HCT116 (cell line): ENCODE results near the gene FBXO40.

Experiments
- CBX3 ChIP-seq: IDR thresholded peaks from 2 replicates; pipeline ENCODE4 v1.6.1; 2012; ENCODE audit warnings: low read depth
- EZH2 ChIP-seq: fragments of 200-600 bp; sonication (generic); IDR thresholded peaks from 2 replicates; pipeline ENCODE4 v1.6.1; 2017; ENCODE audit warnings: antibody characterized with exemption, mixed run types
- FOSL1 ChIP-seq: IDR thresholded peaks from 2 replicates; pipeline ENCODE4 v1.6.1; 2012; ENCODE audit warnings: low read depth
- JUND ChIP-seq: IDR thresholded peaks from 2 replicates; pipeline ENCODE4 v1.6.1; 2012
- MAX ChIP-seq: IDR thresholded peaks from 2 replicates; pipeline ENCODE4 v1.6.1; 2012
- REST ChIP-seq: IDR thresholded peaks from 2 replicates; pipeline ENCODE4 v1.6.1; 2012; ENCODE audit warnings: low read depth
- SIN3A ChIP-seq: IDR thresholded peaks from 2 replicates; pipeline ENCODE4 v1.6.1; 2012; ENCODE audit warnings: low read depth
- ZFX ChIP-seq: fragments of 450-650 bp; IDR thresholded peaks from 2 replicates; pipeline ENCODE4 v1.6.1; 2017
- ZNF274 ChIP-seq: fragments of 200-500 bp; sonication (Bioruptor generic); IDR thresholded peaks from 2 replicates; pipeline ENCODE4 v1.6.1; 2014; ENCODE audit warnings: mild to moderate bottlenecking, low read depth, low read length, inconsistent platforms
- TF ChIP-seq, protein P1 (sequence below): IDR thresholded peaks from 2 replicates; pipeline ENCODE4 v1.6.1; 2011; ENCODE audit warnings: mild to moderate bottlenecking, low read length, moderate library complexity; ENCODE audit not compliant: insufficient replicate concordance; ENCODE audit errors: extremely low read depth

DNA sequence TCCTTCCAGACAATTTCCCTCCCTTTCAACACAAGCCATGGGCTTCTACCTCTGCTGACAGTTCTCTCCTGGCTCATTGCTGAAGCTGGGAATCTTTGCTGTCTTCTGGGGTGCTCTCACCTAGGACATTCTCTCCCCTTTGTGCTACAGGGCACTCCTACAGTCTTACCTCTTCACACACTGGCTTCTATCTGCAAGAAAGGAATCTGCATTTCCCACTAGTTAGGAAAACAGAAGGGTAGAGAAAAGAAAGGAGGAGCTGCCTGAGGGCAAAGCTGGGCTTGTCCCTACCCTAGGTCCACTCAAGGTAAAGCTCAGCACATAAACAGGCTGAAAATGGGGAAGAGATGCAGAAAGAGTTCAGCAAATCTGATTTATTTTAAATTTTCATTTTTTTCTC lies 31.0 kb upstream of the FBXO40 start:
- TF ChIP-seq REST (no peak), JUND (no peak), FOSL1 (no peak), EZH2 (no peak), ZNF274 (no peak), SIN3A (no peak), ZFX (no peak), CBX3 (no peak), MAX (no peak)
- TF ChIP-seq, protein P1, sequence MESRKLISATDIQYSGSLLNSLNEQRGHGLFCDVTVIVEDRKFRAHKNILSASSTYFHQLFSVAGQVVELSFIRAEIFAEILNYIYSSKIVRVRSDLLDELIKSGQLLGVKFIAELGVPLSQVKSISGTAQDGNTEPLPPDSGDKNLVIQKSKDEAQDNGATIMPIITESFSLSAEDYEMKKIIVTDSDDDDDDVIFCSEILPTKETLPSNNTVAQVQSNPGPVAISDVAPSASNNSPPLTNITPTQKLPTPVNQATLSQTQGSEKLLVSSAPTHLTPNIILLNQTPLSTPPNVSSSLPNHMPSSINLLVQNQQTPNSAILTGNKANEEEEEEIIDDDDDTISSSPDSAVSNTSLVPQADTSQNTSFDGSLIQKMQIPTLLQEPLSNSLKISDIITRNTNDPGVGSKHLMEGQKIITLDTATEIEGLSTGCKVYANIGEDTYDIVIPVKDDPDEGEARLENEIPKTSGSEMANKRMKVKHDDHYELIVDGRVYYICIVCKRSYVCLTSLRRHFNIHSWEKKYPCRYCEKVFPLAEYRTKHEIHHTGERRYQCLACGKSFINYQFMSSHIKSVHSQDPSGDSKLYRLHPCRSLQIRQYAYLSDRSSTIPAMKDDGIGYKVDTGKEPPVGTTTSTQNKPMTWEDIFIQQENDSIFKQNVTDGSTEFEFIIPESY: no peak
